ENCODE data around the gene ZNF138.
"Not testable (repeated sequence)": the region's sequence is repeated elsewhere in the genome, so short reads cannot be mapped to it uniquely, and the experiment has no call there.

Gene ZNF138

DNA sequence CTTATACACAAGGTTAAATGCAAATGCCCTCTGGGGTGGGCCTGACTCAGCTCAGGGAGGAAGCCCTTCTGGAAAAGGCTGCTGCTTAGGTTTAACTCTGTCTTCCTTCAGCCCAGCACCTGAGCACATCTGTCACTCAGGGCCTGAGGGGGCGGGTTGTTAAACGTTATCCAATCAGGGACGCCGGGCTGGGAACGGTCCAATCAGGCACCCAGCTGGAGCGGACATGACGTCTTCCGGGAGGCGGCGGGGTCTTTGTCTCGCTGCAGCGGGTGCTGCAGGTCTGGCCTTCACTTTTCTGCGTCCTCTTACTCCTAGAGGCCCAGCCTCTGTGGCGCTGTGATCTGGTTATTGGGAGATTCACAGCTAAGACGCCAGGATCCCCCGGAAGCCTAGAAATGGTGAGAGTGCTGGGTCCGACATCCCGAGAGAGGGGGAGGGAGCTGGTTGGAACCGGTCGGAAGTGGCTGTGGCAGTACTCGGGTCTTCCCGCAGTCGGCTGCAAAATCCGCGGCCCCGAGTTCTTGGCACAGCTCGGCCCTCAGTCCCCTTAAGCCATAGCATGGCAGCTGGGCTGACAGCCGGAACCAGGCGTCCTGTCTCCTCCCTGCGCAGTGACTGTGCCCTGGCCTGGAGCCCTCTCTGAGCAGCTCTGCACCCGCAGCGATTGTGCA, at the start of gene ZNF138:
Gene ZNF138, plus strand, starts transcription at position 258 of the 674 bp plus-strand sequence. Its CDS starts 141 bp downstream, at position 399.
- peak; percentile 99 for DNase-seq (ENCODE audit: low read depth, low spot score)

DNA sequence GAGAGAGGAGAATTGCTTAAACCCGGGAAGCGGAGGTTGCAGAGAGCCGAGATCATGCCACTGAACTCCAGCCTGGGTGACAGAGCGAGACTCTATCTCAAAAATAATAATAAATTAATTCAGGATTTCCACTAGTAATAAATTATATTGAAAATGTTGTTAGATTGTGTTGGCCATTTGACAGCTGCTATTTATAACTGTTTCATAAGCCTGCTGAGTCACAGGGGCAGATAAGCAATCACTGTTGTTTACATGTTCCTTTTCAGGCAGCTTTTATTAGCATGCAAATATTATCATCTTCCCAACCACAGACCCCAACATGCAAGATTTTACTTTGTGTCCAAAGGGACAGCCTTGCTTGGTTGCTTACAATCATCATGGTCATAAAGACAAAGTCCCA, 49.5 kb upstream of the ZNF138 start:
- DNase-seq (ENCODE audit: low read depth, low spot score) = no peak

DNA sequence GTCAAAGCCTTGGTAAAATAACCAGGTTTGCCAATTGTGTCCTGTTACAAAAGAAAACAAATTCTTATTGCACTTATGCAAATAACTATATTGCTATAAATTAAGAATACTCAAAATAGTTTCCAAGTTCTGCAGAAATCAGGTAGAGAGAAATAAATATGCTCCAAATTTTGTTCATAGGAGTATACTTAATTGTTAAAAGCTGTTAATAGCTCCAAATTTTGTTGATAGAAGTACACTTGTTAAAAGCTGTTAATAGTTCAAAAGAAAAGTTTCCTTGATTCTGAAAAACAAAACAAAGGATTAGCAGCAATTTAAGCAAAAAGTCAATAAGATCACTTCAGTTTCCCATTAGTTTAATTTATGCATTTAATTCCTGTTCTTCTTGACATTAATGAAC, 46.4 kb upstream of the ZNF138 start:
- no peak for DNase-seq (ENCODE audit: low read depth, low spot score)

DNA sequence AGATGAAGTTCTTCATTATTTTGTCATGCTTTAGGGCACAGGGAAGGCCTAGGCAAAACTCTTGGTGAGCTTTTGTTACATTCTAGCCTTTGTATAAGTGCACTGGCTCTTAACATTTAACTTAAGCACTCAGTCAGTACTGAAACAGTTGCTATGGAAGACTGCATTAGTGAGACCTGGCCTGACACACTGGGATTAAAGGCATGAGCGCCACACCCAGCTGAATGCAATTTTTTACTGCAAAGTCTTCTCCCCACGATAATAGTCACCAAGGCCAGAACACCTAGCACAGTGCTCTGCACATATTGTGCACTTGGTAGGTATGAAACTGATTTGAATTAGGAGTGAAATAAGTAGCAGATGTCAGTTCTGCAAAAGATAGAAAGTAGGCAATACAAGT, 41.2 kb upstream of the ZNF138 start:
- no peak for DNase-seq (ENCODE audit: low read depth, low spot score)

DNA sequence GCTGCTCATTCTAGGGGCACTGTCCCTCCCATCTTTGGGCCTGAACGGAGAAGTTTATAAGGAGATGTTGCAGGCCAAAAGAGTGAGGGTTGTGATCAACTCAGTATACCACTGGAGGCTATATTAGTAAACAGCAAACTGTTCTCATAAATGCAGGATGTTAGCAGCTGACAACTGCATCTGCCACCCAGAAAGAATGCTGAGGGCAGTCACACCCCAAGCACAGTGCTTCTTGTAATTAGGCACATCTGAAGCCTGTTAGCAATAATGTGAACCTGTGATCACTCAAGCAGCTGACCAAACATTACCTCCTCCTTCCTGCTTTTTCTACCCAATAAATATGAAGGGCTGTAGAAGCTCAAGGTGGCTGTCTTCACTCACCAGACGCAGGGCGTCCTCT, 38.4 kb upstream of the ZNF138 start:
- no peak for DNase-seq (ENCODE audit: low read depth, low spot score)

DNA sequence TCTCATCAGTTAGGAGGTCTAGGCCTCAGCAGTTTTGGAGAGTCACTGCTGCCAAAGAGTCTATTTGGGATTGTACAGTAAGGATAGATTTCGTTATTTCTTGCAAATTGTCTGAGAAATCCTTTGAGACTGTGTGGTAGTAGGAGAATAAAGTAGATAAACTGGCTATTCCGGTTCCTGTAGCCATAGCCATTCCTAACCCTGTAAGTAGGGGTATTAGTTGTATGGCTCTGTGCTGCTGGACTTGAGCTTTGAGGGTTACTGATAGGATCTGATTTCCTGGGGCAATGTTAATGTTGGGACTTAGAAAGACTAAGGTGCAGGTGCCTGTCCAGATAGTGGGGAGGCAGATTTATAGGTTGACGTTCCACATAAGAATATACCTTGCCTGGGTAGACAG, 36.1 kb upstream of the ZNF138 start:
- DNase-seq (ENCODE audit: low read depth, low spot score) = peak; percentile 14

DNA sequence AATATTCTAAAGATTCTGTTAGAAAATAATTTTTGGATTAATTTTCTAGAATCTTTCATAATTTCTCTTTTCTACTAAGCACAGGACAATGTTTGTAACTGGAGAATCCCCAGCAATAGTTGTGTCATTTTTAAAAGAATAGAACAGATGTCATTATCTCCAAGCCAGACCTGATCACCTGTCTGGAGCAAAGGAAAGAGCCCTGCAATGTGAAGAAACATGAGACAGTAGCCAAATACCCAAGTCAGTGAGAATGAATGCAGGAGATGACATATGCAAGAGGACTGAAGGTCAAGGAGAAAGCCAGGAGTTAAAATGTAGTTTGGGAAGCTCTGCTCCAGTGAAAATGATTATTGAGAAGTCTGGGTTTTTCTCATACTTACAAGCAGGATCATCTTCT, 25.4 kb upstream of the ZNF138 start:
- DNase-seq (ENCODE audit: low read depth, low spot score) = no peak

DNA sequence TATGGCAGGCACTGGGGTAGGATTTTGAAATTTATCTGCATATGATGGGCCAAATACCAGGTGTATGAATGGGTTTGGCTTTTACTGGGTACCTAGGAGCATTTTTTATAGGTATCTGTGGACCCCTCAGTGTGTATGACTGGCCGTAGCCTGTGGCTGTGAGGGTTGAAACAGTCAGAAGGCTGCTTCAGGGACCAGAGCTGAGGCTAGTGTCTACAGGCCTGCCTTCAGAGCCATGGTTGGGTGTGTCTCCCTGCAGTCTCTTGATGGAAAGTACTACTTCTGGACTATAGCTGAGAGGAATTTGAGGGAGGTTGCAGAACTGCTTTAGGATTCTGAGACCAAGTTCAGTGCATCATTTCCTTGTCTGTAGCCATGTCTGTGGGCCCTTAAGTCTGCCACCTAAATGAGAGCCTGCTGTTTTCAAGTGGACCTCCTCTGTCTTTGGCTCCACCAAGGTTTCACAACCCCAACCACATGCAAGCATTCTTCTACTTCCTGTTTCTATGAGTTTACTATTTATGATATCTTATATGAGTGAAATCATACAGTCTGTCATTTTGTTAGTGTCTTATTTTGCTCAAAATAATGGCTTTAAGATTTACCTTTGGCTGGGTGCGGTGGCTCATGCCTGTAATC, 19.9 kb upstream of the ZNF138 start:
- DNase-seq (ENCODE audit: low read depth, low spot score) = no peak

DNA sequence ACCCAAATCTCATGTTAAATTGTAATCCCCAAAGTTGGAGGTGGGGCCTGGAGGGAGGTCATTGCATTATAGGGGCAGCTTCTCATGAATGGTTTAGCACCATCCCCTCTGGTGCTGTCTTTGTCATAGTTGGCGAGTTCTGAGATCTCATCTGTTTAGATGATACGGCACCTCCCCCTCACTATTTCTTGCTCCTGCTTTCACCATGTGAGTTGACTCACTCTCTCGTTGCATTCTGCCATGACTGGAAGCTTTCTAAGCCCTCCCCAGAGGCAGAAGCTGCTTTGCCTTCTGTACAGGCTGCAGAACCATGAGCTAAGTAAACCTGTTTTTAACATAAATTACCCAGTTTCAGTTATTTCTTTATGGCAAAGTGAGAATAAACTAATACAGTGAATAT, 18.9 kb upstream of the ZNF138 start:
- no peak for DNase-seq (ENCODE audit: low read depth, low spot score)

DNA sequence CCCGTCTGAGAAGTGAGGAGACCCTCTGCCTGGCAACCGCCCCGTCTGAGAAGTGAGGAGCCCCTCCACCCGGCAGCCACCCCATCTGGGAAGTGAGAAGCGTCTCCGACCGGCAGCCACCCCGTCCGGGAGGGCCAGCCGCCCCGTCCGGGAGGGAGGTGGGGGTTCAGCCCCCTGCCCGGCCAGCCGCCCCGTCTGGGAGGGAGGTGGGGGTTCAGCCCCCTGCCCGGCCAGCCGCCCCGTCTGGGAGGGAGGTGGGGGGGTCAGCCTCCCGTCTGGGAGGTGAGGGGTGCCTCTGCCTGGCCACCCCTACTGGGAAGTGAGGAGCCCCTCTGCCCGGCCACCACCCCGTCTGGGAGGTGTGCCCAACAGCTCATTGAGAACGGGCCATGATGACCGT, 9.4 kb upstream of the ZNF138 start:
- not testable (repeated sequence) for DNase-seq (ENCODE audit: low read depth, low spot score)

DNA sequence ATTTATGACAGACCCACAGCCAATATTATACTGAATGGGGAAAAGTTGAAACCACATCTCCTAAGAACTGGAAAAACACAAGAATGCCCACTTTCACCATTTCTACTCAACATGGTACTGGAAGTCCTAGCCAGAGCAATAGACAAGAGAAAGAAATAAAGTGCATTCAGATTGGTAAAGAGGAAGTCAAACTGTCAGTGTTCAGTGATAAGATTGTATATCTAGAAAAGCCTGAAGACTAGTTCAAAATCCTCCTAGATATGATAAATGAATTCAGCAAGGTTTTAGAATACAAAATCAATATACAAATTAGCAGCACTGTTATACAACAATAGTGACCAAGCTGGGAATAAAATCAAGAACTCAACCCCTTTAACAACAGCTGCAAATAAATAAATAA, 6.9 kb upstream of the ZNF138 start:
- DNase-seq (ENCODE audit: low read depth, low spot score) = no peak

DNA sequence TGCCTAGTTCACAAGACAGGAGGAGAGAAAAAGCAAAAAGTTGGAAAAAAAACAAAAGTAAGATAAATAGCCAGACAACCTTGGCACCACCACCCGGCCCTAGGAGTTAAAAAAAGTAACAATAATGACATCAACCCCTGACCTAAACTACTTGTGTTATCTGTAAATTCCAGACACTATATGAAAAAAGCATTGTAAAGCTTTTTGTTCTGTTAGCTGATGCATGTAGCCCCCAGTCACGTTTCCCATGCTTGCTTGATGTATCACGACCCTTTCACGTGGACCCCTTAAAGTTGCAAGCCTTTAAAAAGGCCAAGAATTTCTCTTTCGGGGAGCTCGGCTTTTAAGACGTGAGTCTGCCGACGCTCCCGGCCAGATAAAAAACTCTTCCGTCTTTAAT, 5.0 kb upstream of the ZNF138 start:
- not testable (repeated sequence) for DNase-seq (ENCODE audit: low read depth, low spot score)

DNA sequence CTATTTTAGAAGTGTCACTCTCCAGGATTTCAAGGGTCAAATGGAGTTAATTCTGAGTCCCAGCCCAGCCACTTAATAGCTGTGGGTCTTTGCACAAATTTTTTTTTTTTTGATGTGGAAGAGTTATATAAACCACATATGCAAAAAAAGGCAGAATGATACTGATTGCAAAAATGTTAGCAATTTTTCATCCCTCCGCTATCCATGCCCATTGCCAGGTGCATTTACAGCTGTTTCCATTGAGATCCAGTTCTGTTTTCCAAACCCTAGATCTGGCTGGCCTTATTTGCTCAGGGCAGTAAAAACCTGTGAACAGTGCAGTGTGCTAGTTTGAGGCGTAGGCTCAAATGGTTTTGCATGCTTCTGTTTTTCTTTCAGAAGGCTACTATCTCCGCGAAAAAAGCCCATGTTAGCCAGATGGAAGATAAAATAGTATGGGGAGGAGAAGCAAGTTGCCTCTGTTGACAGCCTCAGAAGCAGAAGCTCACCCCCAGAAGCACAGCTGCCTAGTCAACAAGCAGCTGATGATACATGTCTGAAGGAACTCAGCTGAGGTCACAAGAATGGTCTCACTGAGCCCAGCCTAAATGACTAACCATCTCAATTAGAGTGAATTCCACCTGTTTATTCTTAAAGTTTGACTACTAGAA, 997 bp upstream of the ZNF138 start:
- no peak for DNase-seq (ENCODE audit: low read depth, low spot score)

DNA sequence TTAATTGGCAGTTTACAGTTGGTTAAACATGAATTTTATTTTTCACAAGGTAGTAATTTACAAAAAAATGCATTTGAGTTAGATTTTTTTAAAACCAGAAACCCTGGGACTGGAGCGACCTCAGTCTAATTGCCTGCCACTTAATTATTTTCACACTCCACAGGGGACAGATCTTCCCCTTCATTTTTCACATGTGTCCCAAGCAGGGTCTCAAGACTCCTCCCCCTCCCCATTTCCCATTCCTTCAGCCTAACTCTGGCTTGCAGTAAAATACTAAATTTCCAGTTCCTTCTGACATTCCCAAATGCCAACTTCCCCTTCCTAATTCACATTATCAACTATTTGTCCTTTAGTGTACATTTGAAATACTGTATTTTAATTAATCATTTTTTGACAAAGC, 948 bp downstream of the ZNF138 start:
- DNase-seq (ENCODE audit: low read depth, low spot score) = peak; percentile 17

DNA sequence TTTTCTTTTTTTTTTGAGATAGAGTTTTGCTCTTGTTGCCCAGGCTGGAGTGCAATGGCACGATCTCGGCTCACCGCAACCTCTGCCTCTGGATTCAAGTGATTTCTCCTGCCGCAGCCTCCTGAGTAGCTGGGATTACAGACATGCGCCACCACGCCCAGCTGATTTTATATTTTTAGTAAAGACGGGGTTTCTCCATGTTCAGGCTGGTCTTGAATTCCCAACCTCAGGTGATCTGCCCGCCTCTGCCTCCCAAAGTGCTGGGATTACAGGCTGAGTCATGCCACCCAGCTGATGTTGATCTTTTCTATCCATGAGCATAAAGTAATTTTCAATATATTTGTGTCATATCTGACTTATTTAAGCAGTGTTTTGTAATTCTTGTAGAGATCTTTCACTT, 4.9 kb downstream of the ZNF138 start:
- not testable (repeated sequence) for DNase-seq (ENCODE audit: low read depth, low spot score)

DNA sequence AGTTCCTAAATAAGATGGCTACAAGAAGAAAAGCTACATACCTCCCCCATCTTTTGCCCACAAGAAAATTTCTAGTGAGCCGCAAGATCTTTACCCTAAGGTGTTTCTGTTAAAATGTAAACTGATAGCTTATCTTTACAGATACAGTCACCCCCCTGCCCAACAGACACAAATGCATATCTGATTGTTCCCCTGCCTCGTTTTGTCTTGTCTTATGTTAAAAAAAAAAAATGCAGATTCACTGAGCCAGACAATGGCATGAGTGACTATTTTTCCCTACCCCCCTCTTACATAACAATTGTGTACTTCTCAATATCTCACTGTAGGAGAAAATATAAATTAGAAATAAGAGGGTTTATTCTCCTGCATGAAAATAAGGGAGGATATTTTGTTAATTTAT, 8.5 kb downstream of the ZNF138 start:
- no peak for DNase-seq (ENCODE audit: low read depth, low spot score)

DNA sequence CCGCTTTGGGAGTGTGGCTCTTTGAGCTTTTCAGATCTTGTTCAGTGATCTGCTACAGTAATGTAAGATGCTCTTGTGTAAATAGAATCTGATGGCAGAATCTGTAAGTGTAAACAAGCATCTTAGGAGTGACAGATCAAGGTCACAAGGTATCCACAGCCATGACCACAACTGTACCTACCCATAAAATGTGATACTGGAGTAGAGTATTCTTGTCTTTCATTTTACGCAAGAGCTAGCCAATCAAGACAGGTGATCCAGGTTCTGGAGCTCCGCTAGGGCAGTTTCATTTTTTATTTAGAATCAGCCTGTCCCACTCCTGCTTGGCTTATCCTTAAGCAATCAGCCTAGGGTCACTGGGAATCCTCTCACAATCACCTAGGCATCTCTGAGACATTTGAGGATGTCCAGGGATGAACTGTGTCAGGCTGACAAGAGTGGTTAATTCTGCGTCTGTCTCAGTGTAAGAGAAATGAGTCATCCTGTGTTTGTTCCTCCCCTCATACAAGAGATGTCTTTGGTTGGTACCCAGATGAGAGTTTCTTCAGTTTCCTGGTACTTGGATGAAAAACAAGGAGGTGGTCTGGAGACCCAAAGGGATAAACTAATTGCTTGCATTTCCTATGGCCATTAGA, 13.6 kb downstream of the ZNF138 start:
- no peak for DNase-seq (ENCODE audit: low read depth, low spot score)

DNA sequence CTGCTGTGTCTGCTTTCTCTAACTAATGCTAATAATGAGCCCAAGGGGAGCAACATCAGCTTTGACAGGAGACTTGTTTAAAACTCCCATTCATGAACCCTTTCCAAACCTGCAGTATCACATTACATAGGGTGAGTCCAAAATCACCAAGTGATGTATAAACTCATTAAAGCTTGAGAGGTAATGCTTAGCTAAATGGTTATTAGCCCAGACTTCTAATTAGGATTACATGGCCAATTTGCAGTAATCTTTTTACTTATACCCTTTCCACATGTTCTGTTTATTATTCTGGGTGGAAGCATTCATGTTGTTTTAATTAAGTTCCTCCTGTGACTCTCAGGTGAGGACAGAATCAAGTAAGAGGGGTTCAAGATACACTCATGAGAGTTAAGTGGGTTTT, 17.5 kb downstream of the ZNF138 start:
- DNase-seq (ENCODE audit: low read depth, low spot score) = no peak

DNA sequence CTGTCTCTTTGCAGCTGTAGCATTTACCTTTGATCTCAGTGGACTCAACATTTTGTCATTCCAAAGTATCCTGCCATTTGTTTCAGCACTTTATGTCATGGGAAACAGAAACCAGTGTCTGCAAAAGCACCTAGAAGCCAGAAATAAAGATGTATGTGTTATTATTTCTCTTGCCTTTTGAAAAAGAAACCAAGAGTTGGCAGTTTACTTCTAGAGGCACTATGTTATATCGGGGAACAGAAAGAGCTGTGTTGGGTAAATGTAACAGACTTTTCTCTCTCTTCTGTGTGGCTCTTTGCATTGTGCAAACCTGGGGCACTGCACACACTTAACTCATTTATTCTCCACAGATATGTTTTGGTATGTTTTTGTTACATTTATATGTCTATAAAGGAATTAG, 36.7 kb downstream of the ZNF138 start:
- no peak for DNase-seq (ENCODE audit: low read depth, low spot score)

DNA sequence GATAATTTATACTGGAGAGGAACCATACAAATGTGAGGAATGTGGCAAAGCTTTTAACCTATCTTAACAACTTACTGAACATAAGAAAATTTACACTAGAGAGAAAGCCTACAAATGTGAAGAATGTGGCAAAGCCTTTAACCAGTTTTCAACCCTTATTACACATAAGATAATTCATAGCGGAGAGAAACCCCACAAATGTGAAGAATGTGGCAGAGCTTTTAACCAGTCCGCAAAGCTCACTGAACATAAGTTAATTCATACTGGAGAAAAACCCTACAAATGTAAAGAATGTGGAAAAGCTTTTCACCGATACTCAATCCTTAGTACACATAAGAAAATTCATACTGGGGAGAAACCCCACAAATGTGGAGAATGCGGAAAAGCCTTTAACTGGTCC, 37.9 kb downstream of the ZNF138 start:
- no peak for DNase-seq (ENCODE audit: low read depth, low spot score)

DNA sequence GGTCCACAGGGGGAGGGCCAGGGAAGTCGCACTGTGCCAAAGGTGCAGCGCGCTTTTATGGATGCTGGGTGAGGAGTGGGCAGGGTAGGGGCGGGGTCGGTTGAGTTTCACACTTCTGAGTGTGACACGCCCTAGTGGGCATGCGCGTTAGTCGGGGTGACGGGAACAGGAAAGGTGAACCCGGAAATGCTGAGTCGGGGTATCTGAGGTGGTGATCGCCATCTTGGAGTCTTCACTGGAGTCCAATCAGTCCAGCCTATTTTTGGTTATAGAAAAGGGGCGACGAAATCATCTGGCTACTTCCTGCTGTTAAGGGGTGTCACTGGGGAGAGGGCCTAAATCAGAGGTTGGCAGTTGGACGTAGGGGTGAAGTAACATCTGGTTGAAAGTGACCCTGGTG, 40.8 kb downstream of the ZNF138 start:
- no peak for DNase-seq (ENCODE audit: low read depth, low spot score)

DNA sequence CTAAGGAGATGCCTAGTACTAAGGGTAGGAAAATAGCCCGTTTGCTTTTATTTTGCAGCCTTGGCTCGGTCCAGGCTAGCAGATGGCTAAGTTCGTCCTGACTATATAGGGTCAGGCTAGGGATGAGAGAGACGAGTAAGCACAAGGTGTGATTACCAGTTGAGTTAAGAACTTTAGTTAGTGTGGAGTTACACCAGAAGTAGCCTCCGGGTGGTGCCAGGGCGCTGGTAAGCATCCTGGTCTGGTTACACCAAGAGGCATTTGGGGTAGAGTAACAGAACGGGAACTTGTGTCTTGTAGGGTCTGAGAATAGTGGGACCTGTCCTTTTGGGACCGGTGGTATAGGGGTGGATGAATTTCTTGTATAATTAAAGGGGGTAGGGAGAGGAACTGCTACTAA, 41.6 kb downstream of the ZNF138 start:
- peak; percentile 7 for DNase-seq (ENCODE audit: low read depth, low spot score)

DNA sequence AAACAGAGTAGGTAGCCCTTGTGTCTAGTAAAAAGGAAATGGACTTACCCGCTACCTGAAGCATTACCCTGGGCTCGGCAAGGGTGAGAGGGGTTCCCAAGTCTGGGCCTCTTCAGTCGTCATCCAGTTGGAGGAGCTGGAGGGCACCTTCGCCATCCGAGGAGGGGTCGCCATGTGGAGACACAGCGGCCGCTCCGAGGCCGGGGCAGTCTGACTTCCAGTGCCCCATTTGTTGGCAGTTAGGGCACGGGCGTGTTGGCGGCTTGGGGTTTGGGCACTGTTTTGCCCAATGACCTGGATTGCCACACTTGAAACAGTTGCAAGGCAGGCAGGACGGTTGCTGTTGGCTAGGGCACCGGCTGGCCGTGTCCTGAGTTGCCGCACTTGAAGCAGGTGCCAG, 43.8 kb downstream of the ZNF138 start:
- not testable (repeated sequence) for DNase-seq (ENCODE audit: low read depth, low spot score)
